Activated CD4-positive, alpha-beta memory T cell treated with anti-CD3 and anti-CD28 coated beads, Interleukin-2, amount 10 ng/mL, durations not matched to agents 7 days and 5 days (primary cell): ENCODE results near the gene XYLT1. TPM values are rescaled to one million over a fixed set of nuclear protein-coding genes. Genes with fewer than 3 reads are reported as not detected.

Source experiments
- CTCF ChIA-PET: fragments of 350-600 bp; sonication (Branson Sonifier 250); formaldehyde crosslinking; loops from one replicate; lab custom pipeline; 2021; ENCODE audit warnings: antibody characterized with exemption, inconsistent platforms; lab: Charles Lee
- POLR2A ChIA-PET: fragments of 350-600 bp; sonication (Branson Sonifier 250); formaldehyde crosslinking; loops from one replicate; lab custom pipeline; 2021; ENCODE audit warnings: antibody characterized with exemption; lab: Charles Lee
- DNase-seq: peaks from one replicate; pipeline ENCODE4 v3.0.0-alpha.2; 2020
- H3K27ac Mint-ChIP-seq: one replicate; pipeline ENCODE4 v1.8.0; 2021; ENCODE audit warnings: mild to moderate bottlenecking, mixed read lengths
- H3K27me3 Mint-ChIP-seq: one replicate; pipeline ENCODE4 v1.8.0; 2021; ENCODE audit warnings: mixed read lengths
- H3K36me3 Mint-ChIP-seq: one replicate; pipeline ENCODE4 v1.8.0; 2021; ENCODE audit warnings: low read depth, mixed read lengths
- H3K4me1 Mint-ChIP-seq: one replicate; pipeline ENCODE4 v1.8.0; 2021; ENCODE audit warnings: mixed read lengths
- H3K4me3 Mint-ChIP-seq: one replicate; pipeline ENCODE4 v1.8.0; 2021; ENCODE audit warnings: mild to moderate bottlenecking, mixed read lengths
- H3K9me3 Mint-ChIP-seq: one replicate; pipeline ENCODE4 v1.8.0; 2021; ENCODE audit warnings: mixed read lengths
- total RNA-seq, 2 experiments: library from RNA; stranded (reverse); gene quantifications; one replicate each; pipeline ENCODE4 v1.2.3, GENCODE V29; 2021

Gene XYLT1
- total RNA-seq, 2 experiments from 2014 or later = 30.2 to 34.9 TPM

GRCh38 chr16:17105239-17105797 lies 365.4 kb downstream of the XYLT1 start:
- H3K9me3 Mint-ChIP-seq = no peaks in the 10 kb centered on the region
- no peak overlapping the region for H3K27ac Mint-ChIP-seq
- peaks cover 4% of the 10 kb centered on the region for H3K4me1 Mint-ChIP-seq
- peaks cover 13% of the 10 kb centered on the region for H3K36me3 Mint-ChIP-seq
- no peak for DNase-seq
- H3K4me3 Mint-ChIP-seq = no peak overlapping the region
- POLR2A ChIA-PET = no interaction called here
- H3K27me3 Mint-ChIP-seq = no peaks in the 10 kb centered on the region
- CTCF ChIA-PET = no interaction called here

- H3K27me3 Mint-ChIP-seq = no peaks in the 10 kb centered on the region
- H3K9me3 Mint-ChIP-seq = no peaks in the 10 kb centered on the region
- H3K27ac Mint-ChIP-seq = no peak overlapping the region
- no peak for DNase-seq
- H3K36me3 Mint-ChIP-seq = peaks cover 11% of the 10 kb centered on the region
- ChIA-PET CTCF (no interaction called here), POLR2A (no interaction called here)
- no peak overlapping the region for H3K4me3 Mint-ChIP-seq
- peaks cover 4% of the 10 kb centered on the region for H3K4me1 Mint-ChIP-seq
These were observed 366.1 kb downstream of the XYLT1 start for GRCh38 chr16:17104654-17105053.

GRCh38 chr16:17103216-17103615 lies 367.5 kb downstream of the XYLT1 start:
- CTCF ChIA-PET = no interaction called here
- Mint-ChIP-seq H3K4me1 (peaks cover 4% of the 10 kb centered on the region), H3K4me3 (no peak overlapping the region), H3K27me3 (no peaks in the 10 kb centered on the region), H3K36me3 (peaks cover 6% of the 10 kb centered on the region), H3K9me3 (no peaks in the 10 kb centered on the region), H3K27ac (no peak overlapping the region)
- DNase-seq = no peak
- POLR2A ChIA-PET = no interaction called here

GRCh38 chr16:17101646-17102045 lies 369.1 kb downstream of the XYLT1 start:
- ChIA-PET CTCF (no interaction called here), POLR2A (no interaction called here)
- Mint-ChIP-seq H3K9me3 (no peaks in the 10 kb centered on the region), H3K36me3 (peaks cover 6% of the 10 kb centered on the region), H3K27me3 (no peaks in the 10 kb centered on the region), H3K4me1 (peaks cover 4% of the 10 kb centered on the region), H3K27ac (no peak overlapping the region), H3K4me3 (no peak overlapping the region)
- no peak for DNase-seq

GRCh38 chr16:17098685-17099084 lies 372.1 kb downstream of the XYLT1 start:
- POLR2A ChIA-PET = no interaction called here
- CTCF ChIA-PET = no interaction called here
- peaks cover 6% of the 10 kb centered on the region for H3K36me3 Mint-ChIP-seq
- H3K4me3 Mint-ChIP-seq = no peak overlapping the region
- H3K9me3 Mint-ChIP-seq = no peaks in the 10 kb centered on the region
- H3K27ac Mint-ChIP-seq = no peak overlapping the region
- no peak for DNase-seq
- no peaks in the 10 kb centered on the region for H3K27me3 Mint-ChIP-seq
- no peaks in the 10 kb centered on the region for H3K4me1 Mint-ChIP-seq

GRCh38 chr16:17084130-17084529 lies 386.6 kb downstream of the XYLT1 start:
- POLR2A ChIA-PET = no interaction called here
- Mint-ChIP-seq H3K9me3 (no peaks in the 10 kb centered on the region), H3K27me3 (peaks cover 3% of the 10 kb centered on the region), H3K27ac (no peak overlapping the region), H3K36me3 (no peaks in the 10 kb centered on the region), H3K4me1 (no peaks in the 10 kb centered on the region), H3K4me3 (no peak overlapping the region)
- DNase-seq = no peak
- CTCF ChIA-PET = no interaction called here

GRCh38 chr16:17083628-17084027 lies 387.1 kb downstream of the XYLT1 start:
- DNase-seq = no peak
- no peaks in the 10 kb centered on the region for H3K9me3 Mint-ChIP-seq
- CTCF ChIA-PET = no interaction called here
- H3K4me3 Mint-ChIP-seq = no peak overlapping the region
- no peaks in the 10 kb centered on the region for H3K4me1 Mint-ChIP-seq
- POLR2A ChIA-PET = no interaction called here
- H3K27ac Mint-ChIP-seq = no peak overlapping the region
- H3K27me3 Mint-ChIP-seq = peaks cover 3% of the 10 kb centered on the region
- no peaks in the 10 kb centered on the region for H3K36me3 Mint-ChIP-seq

GRCh38 chr16:17082095-17082882 lies 388.5 kb downstream of the XYLT1 start:
- Mint-ChIP-seq H3K9me3 (no peaks in the 10 kb centered on the region), H3K4me3 (no peak overlapping the region), H3K27me3 (peaks cover 3% of the 10 kb centered on the region), H3K27ac (no peak overlapping the region), H3K36me3 (no peaks in the 10 kb centered on the region), H3K4me1 (no peaks in the 10 kb centered on the region)
- CTCF ChIA-PET = no interaction called here
- no peak for DNase-seq
- POLR2A ChIA-PET = no interaction called here

- Mint-ChIP-seq H3K4me1 (no peaks in the 10 kb centered on the region), H3K4me3 (no peak overlapping the region), H3K36me3 (no peaks in the 10 kb centered on the region), H3K27ac (no peak overlapping the region), H3K27me3 (peaks cover 3% of the 10 kb centered on the region), H3K9me3 (no peaks in the 10 kb centered on the region)
- DNase-seq = no peak
- ChIA-PET CTCF (interaction anchor here (0.6 kb wide), 1 partner anchor 271 kb away, joined by 3 read pairs; no protein-coding TSS in a partner anchor), POLR2A (no interaction called here)
These were observed 390.7 kb downstream of the XYLT1 start for GRCh38 chr16:17080105-17080504.

- H3K4me3 Mint-ChIP-seq = no peak overlapping the region
- H3K27me3 Mint-ChIP-seq = peaks cover 3% of the 10 kb centered on the region
- DNase-seq = no peak
- ChIA-PET POLR2A (no interaction called here), CTCF (no interaction called here)
- no peaks in the 10 kb centered on the region for H3K4me1 Mint-ChIP-seq
- no peaks in the 10 kb centered on the region for H3K9me3 Mint-ChIP-seq
- no peak overlapping the region for H3K27ac Mint-ChIP-seq
- H3K36me3 Mint-ChIP-seq = no peaks in the 10 kb centered on the region
These were observed 391.7 kb downstream of the XYLT1 start for GRCh38 chr16:17078931-17079631.

- CTCF ChIA-PET = no interaction called here
- no peak overlapping the region for H3K27ac Mint-ChIP-seq
- H3K4me3 Mint-ChIP-seq = no peak overlapping the region
These were observed 393.8 kb downstream of the XYLT1 start for GRCh38 chr16:17076818-17077498.

GRCh38 chr16:17076092-17076754 lies 394.5 kb downstream of the XYLT1 start:
- ChIA-PET CTCF (no interaction called here), POLR2A (no interaction called here)
- Mint-ChIP-seq H3K4me3 (no peak overlapping the region), H3K4me1 (peaks cover 3% of the 10 kb centered on the region), H3K9me3 (no peaks in the 10 kb centered on the region), H3K27ac (no peak overlapping the region), H3K27me3 (peaks cover 3% of the 10 kb centered on the region), H3K36me3 (no peaks in the 10 kb centered on the region)
- no peak for DNase-seq

More at GRCh38 chr16:17076818-17077498, 393.8 kb downstream of the XYLT1 start:
- peaks cover 1% of the 10 kb centered on the region for H3K4me1 Mint-ChIP-seq
- POLR2A ChIA-PET = no interaction called here
- no peak for DNase-seq
- peaks cover 3% of the 10 kb centered on the region for H3K27me3 Mint-ChIP-seq
- no peaks in the 10 kb centered on the region for H3K9me3 Mint-ChIP-seq
- no peaks in the 10 kb centered on the region for H3K36me3 Mint-ChIP-seq

GRCh38 chr16:17072104-17072503 lies 398.7 kb downstream of the XYLT1 start:
- H3K4me1 Mint-ChIP-seq = peaks cover 10% of the 10 kb centered on the region
- H3K36me3 Mint-ChIP-seq = no peaks in the 10 kb centered on the region
- DNase-seq = no peak
- no peaks in the 10 kb centered on the region for H3K27me3 Mint-ChIP-seq
- POLR2A ChIA-PET = no interaction called here
- CTCF ChIA-PET = no interaction called here
- H3K4me3 Mint-ChIP-seq = no peak overlapping the region
- H3K9me3 Mint-ChIP-seq = no peaks in the 10 kb centered on the region
- H3K27ac Mint-ChIP-seq = no peak overlapping the region
